Thymus (tissue), 11 donors: ENCODE results near the gene LRRC74B. TPM values are rescaled to one million over a fixed set of nuclear protein-coding genes. Genes with fewer than 3 reads are reported as not detected.

Experiments
- DNase-seq, 9 donors: peaks; one replicate each; pipeline ENCODE4 v3.0.0-alpha.2; 2013; ENCODE audit warnings: low spot score in 9 of 9, low read depth in 6 of 9, missing footprints in 1 of 9
- H3K27ac ChIP-seq, 2 donors: one replicate each; pipeline ENCODE4 v1.5.1; 2013; ENCODE audit warnings: control low read depth in 1 of 2, low read depth in 1 of 2, low read length in 1 of 2, mild to moderate bottlenecking in 1 of 2, moderate library complexity in 1 of 2
- H3K27me3 ChIP-seq, 2 donors: one replicate each; pipeline ENCODE4 v1.5.1; 2013; ENCODE audit warnings: low read length in 1 of 2; ENCODE audit not compliant: control insufficient read depth in 2 of 2, insufficient read depth in 1 of 2
- H3K36me3 ChIP-seq, 2 donors: one replicate each; pipeline ENCODE4 v1.5.1; 2013; ENCODE audit warnings: low read length in 1 of 2, mild to moderate bottlenecking in 1 of 2, moderate library complexity in 1 of 2; ENCODE audit not compliant: control insufficient read depth in 2 of 2, insufficient read depth in 2 of 2
- H3K4me1 ChIP-seq, 2 donors: one replicate each; pipeline ENCODE4 v1.5.1; 2013; ENCODE audit warnings: low read length in 2 of 2; ENCODE audit not compliant: control insufficient read depth in 2 of 2, insufficient read depth in 2 of 2
- H3K4me3 ChIP-seq, 2 donors: one replicate each; pipeline ENCODE4 v1.5.1; 2013; ENCODE audit warnings: low read length in 2 of 2, control low read depth in 1 of 2, mild to moderate bottlenecking in 1 of 2
- H3K9me3 ChIP-seq, 2 donors: one replicate each; pipeline ENCODE4 v1.5.1; 2013; ENCODE audit warnings: low read length in 1 of 2, mild to moderate bottlenecking in 1 of 2; ENCODE audit not compliant: control insufficient read depth in 2 of 2, insufficient read depth in 1 of 2
- WGBS: extraction: QIAGEN DNeasy Blood & Tissue Kit; methylation state at CpG from one replicate; pipeline ENCODE4 v1.1.7; 2013; 5-methylcytosine and 5-hydroxymethylcytosine counted together
- polyA plus RNA-seq: library from polyadenylated mRNA; stranded (reverse); fragments of 200-250 nt; gene quantifications from one replicate; pipeline ENCODE4 v1.2.3, GENCODE V29; 2013
- total RNA-seq: library from RNA; stranded (reverse); fragments of 120-200 nt; gene quantifications from one replicate; pipeline ENCODE4 v1.2.4, GENCODE V29; 2013
- donor health status: healthy.

Gene LRRC74B
- total and polyA plus RNA-seq, 2 donors: 0.16 TPM; not detected in 1

GRCh38 chr22:21102659-21103267 lies 57.0 kb downstream of the LRRC74B start:
- Histone ChIP-seq H3K27ac (no peak overlapping the region), H3K9me3 (no peaks in the 10 kb centered on the region), H3K36me3 (no peaks in the 10 kb centered on the region), H3K27me3 (peaks cover 0 to 10% of the 10 kb centered on the region in 2 donors), H3K4me1 (peaks cover 0 to 6% of the 10 kb centered on the region in 2 donors), H3K4me3 (no peak overlapping the region)
- WGBS: 5% methylated on average over 17 of the region's 17 CpGs
- peak; percentile 23 to 77 (median 47) for DNase-seq

- Histone ChIP-seq H3K27ac (no peak overlapping the region), H3K36me3 (no peaks in the 10 kb centered on the region), H3K27me3 (peaks cover 0 to 10% of the 10 kb centered on the region in 2 donors), H3K9me3 (no peaks in the 10 kb centered on the region), H3K4me1 (peaks cover 0 to 6% of the 10 kb centered on the region in 2 donors), H3K4me3 (no peak overlapping the region)
- no peak for DNase-seq
- 98% methylated on average over 10 of the region's 10 CpGs for WGBS
Measured at GRCh38 chr22:21103633-21104032, 57.9 kb downstream of the LRRC74B start.

DNA sequence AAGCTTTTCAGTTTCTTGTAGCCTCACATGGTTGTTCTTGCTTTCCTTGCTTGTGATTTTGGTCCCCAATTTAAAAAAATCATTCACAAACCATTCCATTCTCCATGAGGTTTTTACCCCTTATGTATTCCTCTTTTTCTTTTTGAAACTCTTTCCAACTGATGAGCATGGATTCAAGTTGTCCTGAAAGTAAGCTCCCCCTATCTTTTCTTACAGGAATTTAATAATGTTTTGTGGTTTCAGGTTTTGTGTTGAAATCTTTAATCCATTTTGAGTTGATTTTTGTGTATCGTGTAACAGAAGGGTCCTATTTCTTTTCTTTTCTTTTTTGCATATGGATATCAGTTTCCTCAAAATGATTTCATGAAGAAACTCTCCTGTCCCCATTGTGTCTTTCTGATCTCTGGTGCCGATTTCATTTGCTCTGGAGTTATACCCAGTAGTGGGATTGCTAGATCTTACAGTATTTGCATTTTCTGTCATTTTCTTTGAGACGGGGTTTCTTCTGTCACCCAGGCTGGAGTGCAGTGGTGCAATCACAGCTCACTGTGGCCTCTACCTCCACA lies 58.5 kb downstream of the LRRC74B start:
- peaks cover 0 to 6% of the 10 kb centered on the region in 2 donors for H3K4me1 ChIP-seq
- WGBS: 96% methylated on average over 3 of the region's 3 CpGs
- no peak overlapping the region for H3K27ac ChIP-seq
- no peaks in the 10 kb centered on the region for H3K36me3 ChIP-seq
- H3K4me3 ChIP-seq: no peak overlapping the region
- DNase-seq: no peak
- H3K27me3 ChIP-seq: peaks cover 0 to 10% of the 10 kb centered on the region in 2 donors
- no peaks in the 10 kb centered on the region for H3K9me3 ChIP-seq

GRCh38 chr22:21105294-21105693 lies 59.5 kb downstream of the LRRC74B start:
- Histone ChIP-seq H3K9me3 (no peaks in the 10 kb centered on the region), H3K4me1 (peaks cover 0 to 6% of the 10 kb centered on the region in 2 donors), H3K27me3 (peaks cover 0 to 10% of the 10 kb centered on the region in 2 donors), H3K36me3 (no peaks in the 10 kb centered on the region), H3K27ac (no peak overlapping the region), H3K4me3 (no peak overlapping the region)
- DNase-seq: no peak
- WGBS: 89% methylated on average over 2 of the region's 2 CpGs

- Histone ChIP-seq H3K27me3 (peaks cover 0 to 10% of the 10 kb centered on the region in 2 donors), H3K4me1 (peaks cover 0 to 6% of the 10 kb centered on the region in 2 donors), H3K36me3 (no peaks in the 10 kb centered on the region), H3K27ac (no peak overlapping the region), H3K4me3 (no peak overlapping the region), H3K9me3 (no peaks in the 10 kb centered on the region)
- 92% methylated on average over 5 of the region's 5 CpGs for WGBS
- DNase-seq: no peak
Measured at GRCh38 chr22:21106000-21106399, 60.3 kb downstream of the LRRC74B start.

GRCh38 chr22:21108379-21109115 lies 62.8 kb downstream of the LRRC74B start:
- WGBS: 92% methylated on average over 4 of the region's 4 CpGs
- Histone ChIP-seq H3K9me3 (no peaks in the 10 kb centered on the region), H3K36me3 (no peaks in the 10 kb centered on the region), H3K27me3 (peaks cover 0 to 2% of the 10 kb centered on the region in 2 donors), H3K4me3 (no peak overlapping the region), H3K4me1 (no peaks in the 10 kb centered on the region), H3K27ac (no peak overlapping the region)
- no peak for DNase-seq

Other genes with a start within 250 kb of the LRRC74B start
- gene PI4KA, start 187.1 kb upstream of the LRRC74B start, total RNA-seq: 32.5 TPM
- 64.0 TPM for gene PI4KA, start 187.1 kb upstream of the LRRC74B start, polyA plus RNA-seq
- 13.4 TPM for gene SNAP29, start 186.9 kb upstream of the LRRC74B start, total RNA-seq
- gene SNAP29, start 186.9 kb upstream of the LRRC74B start, polyA plus RNA-seq: 19.2 TPM
- gene CRKL, start 128.5 kb upstream of the LRRC74B start, total RNA-seq: 30.7 TPM
- 21.9 TPM for gene CRKL, start 128.5 kb upstream of the LRRC74B start, polyA plus RNA-seq
- gene AIFM3, start 78.7 kb upstream of the LRRC74B start, total RNA-seq: 0.57 TPM
- 3.3 TPM for gene AIFM3, start 78.7 kb upstream of the LRRC74B start, polyA plus RNA-seq
- 14.7 TPM for gene LZTR1, start 63.6 kb upstream of the LRRC74B start, total RNA-seq
- 49.2 TPM for gene LZTR1, start 63.6 kb upstream of the LRRC74B start, polyA plus RNA-seq
- 26.2 TPM for gene THAP7, start 43.8 kb upstream of the LRRC74B start, total RNA-seq
- gene THAP7, start 43.8 kb upstream of the LRRC74B start, polyA plus RNA-seq: 40.3 TPM
- 0.66 TPM for gene P2RX6, start 30.8 kb upstream of the LRRC74B start, total RNA-seq
- gene P2RX6, start 30.8 kb upstream of the LRRC74B start, polyA plus RNA-seq: 0.87 TPM
- 0.19 TPM for gene SLC7A4, start 13.4 kb upstream of the LRRC74B start, total RNA-seq
- 0.37 TPM for gene SLC7A4, start 13.4 kb upstream of the LRRC74B start, polyA plus RNA-seq